22Rv1 (cell line): ENCODE results near the gene SLC11A1.

Source experiments
- H3K27ac ChIP-seq: fragments of 450-650 bp; 2 replicates; pipeline ENCODE4 v1.5.1; 2017
- ZFX ChIP-seq: fragments of 450-650 bp; IDR thresholded peaks from 2 replicates; pipeline ENCODE4 v1.6.1; 2017; ENCODE audit warnings: antibody characterized with exemption, borderline replicate concordance
- TF ChIP-seq, protein P1 (sequence below): fragments of 450-650 bp; IDR thresholded peaks from 2 replicates; pipeline ENCODE4 v1.5.1; 2017; ENCODE audit warnings: mild to moderate bottlenecking

The SLC11A1 gene

GRCh38 chr2:218342837-218343236 lies 39.2 kb upstream of the SLC11A1 start:
- no peak for TF ChIP-seq ZFX

GRCh38 chr2:218343591-218343990 lies 38.5 kb upstream of the SLC11A1 start:
- TF ChIP-seq ZFX, result no peak
- TF ChIP-seq, protein P1, sequence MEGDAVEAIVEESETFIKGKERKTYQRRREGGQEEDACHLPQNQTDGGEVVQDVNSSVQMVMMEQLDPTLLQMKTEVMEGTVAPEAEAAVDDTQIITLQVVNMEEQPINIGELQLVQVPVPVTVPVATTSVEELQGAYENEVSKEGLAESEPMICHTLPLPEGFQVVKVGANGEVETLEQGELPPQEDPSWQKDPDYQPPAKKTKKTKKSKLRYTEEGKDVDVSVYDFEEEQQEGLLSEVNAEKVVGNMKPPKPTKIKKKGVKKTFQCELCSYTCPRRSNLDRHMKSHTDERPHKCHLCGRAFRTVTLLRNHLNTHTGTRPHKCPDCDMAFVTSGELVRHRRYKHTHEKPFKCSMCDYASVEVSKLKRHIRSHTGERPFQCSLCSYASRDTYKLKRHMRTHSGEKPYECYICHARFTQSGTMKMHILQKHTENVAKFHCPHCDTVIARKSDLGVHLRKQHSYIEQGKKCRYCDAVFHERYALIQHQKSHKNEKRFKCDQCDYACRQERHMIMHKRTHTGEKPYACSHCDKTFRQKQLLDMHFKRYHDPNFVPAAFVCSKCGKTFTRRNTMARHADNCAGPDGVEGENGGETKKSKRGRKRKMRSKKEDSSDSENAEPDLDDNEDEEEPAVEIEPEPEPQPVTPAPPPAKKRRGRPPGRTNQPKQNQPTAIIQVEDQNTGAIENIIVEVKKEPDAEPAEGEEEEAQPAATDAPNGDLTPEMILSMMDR, result no peak

More at GRCh38 chr2:218342837-218343236, 39.2 kb upstream of the SLC11A1 start:
- H3K27ac ChIP-seq, result no peak overlapping the region

DNA sequence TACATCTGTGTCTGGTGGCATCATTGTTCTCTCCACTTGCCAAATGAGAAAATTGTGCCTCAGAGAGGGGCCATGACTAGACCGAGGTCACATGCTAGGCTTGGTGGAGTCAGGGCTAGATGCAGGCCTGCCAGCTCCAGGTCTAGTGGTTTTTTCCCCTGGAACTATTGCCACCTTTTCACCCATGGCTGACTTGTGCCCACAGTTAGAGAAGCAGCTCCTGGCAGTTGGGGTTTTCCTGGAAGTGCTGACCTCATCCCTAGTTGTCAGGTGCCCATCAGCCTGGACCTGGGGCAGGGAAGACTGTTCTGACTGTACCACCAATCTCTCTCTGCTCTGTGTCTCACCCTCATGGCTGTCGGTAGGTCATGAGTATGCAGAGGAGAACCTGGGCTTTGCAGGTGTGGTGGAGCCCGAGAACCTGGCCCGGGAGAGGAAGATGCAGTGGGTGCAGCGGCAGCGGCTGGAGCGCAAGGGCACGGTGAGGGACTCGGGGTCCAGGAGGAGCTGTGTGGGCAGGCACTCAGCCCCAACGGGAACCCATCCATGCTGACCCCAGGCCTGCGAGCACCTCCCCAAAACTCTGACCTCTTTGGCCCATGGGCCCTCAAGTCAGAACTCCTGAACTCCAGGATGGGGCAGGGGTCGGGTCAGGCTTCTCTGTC lies 37.9 kb upstream of the SLC11A1 start:
- H3K27ac ChIP-seq, result no peak overlapping the region
- TF ChIP-seq ZFX, result no peak
- TF ChIP-seq, protein P1, result no peak

More at GRCh38 chr2:218343591-218343990, 38.5 kb upstream of the SLC11A1 start:
- H3K27ac ChIP-seq, result no peak overlapping the region

DNA sequence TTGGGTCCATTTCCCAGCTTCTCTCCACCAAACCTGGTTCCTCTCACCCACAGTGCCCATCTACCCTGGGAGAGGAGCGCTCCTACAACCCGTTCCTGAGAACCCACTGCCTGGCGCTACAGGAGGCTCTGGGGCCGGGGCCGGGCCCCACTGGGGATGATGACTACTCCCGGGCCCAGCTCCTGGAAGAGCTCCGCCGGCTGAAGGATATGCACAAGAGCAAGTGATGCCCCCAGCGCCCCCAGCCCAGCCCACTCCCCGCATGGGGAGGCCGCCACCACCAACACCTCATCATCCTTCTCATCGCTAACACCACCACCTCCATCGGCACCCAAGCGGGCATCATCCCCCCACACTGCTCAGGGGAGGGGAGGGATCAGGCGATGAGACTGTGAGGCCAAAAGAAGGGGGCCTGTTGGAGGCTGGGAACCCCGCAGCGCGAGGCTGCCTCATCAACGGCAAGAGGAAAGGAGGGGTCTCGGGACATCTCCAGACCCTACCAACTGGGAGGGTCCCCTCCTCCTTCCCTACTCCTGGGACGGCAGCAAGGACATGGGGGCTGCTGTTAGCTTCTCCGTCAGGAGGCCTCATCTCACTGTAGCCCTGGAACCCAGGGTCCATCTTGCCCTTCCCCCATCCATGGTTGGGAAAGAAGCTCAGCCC lies 37.2 kb upstream of the SLC11A1 start:
- H3K27ac ChIP-seq, result peak overlapping the region; percentile 48; the same call in 1 of the 2 replicates
- no peak for TF ChIP-seq ZFX
- TF ChIP-seq, protein P1, result no peak

DNA sequence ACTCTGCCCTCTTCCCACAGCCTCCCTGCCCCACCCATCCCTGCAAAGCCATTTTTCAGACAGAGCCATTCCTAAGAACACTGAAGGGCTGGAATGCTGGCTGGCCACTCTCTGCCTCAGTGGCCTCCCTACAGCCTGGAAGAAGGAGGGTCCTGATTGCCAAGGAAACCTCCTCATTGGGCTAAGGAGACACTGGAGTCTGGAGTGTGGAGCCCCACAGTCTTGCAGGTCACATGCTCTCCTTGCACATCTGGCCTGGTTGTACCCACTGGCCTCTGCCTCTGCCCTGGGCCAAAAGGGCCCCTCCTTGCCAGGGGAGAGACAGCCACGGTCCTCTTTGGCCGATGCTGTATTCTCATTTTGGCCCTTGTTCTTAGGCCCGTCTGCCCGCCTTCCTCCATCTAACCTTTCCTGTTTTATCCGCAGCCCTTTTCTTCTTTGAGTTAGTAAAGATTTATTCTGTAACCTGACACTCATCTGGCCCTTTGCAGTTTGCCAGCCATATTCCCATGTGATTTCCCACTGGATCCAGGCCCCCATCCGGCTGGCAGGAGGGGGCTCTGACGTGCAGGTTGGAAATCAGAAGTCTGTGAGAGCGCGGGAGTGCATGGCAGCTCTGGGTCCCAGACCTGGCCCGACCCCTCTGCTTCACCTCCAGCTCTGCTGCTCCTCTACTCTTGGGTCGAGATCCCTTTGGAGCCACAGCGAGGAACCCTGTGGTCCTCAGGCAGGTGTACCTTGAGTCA lies 36.4 kb upstream of the SLC11A1 start:
- TF ChIP-seq, protein P1, result no peak
- no peak for TF ChIP-seq ZFX
- H3K27ac ChIP-seq, result peak overlapping the region; percentile 48

DNA sequence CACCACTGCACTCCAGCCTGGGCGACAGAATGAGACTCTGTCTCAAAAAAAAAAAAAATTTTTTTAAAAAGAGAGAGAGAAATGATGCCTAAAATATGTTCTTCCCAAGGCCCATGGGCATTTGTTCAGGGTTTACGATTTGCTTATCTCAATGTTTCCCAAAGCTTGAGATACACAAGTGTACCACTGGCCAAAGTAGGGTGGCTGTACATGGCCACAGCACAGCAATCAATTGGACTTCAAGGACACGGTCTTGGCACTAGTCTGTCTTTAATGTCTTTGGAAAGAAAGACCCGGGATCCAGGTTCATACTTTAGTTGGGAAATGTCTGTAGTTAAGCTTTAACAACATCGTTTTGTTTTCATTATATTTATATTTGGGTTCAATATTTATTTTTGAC lies 34.9 kb upstream of the SLC11A1 start:
- no peak for TF ChIP-seq ZFX
- TF ChIP-seq, protein P1, result no peak
- H3K27ac ChIP-seq, result no peak overlapping the region

DNA sequence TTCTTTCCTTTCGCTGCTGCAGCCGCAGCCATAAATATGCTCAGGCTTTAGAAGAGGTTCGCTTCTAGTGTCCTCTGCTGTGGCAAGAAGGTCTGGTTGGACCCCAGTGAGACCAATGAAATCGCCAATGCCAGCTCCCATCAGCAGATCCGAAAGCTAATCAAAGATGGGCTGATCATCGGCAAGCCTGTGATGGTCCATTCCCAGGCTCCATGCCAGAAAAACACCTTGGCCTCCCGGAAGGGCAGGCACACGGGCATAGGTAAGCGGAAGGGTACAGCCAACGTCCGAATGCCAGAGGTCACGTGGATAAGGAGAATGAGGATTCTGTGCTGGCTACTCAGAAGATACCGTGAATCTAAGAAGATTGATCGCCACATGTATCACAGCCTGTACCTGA lies 28.0 kb upstream of the SLC11A1 start:
- no peak for TF ChIP-seq ZFX
- TF ChIP-seq, protein P1, result no peak
- no peak overlapping the region for H3K27ac ChIP-seq
